Osteocyte (in vitro differentiated cells): ENCODE measurements around the gene ANTXRL. TPM values are rescaled to one million over a fixed set of nuclear protein-coding genes. Genes with fewer than 3 reads are reported as not detected.
"Not testable (repeated sequence)": the region's sequence is repeated elsewhere in the genome, so short reads cannot be mapped to it uniquely, and the experiment has no call there.

ENCODE experiments used
- DNase-seq: peaks from one replicate; pipeline ENCODE4 v3.0.0; 2021; ENCODE audit warnings: mixed read lengths; ENCODE audit not compliant: unreplicated experiment; ENCODE audit errors: extremely low spot score
- H3K27ac Mint-ChIP-seq: one replicate; pipeline ENCODE4 v1.8.0; 2021; ENCODE audit warnings: mild to moderate bottlenecking, mixed read lengths; ENCODE audit not compliant: unreplicated experiment
- H3K27me3 Mint-ChIP-seq: one replicate; pipeline ENCODE4 v1.8.0; 2021; ENCODE audit warnings: mixed read lengths; ENCODE audit not compliant: unreplicated experiment
- H3K36me3 Mint-ChIP-seq: one replicate; pipeline ENCODE4 v1.8.0; 2021; ENCODE audit warnings: mixed read lengths; ENCODE audit not compliant: unreplicated experiment
- H3K4me1 Mint-ChIP-seq: one replicate; pipeline ENCODE4 v1.8.0; 2021; ENCODE audit warnings: mixed read lengths; ENCODE audit not compliant: unreplicated experiment
- H3K4me3 Mint-ChIP-seq: one replicate; pipeline ENCODE4 v1.8.0; 2021; ENCODE audit warnings: mild to moderate bottlenecking, moderate library complexity, mixed read lengths; ENCODE audit not compliant: unreplicated experiment
- H3K9me3 Mint-ChIP-seq: one replicate; pipeline ENCODE4 v1.8.0; 2021; ENCODE audit warnings: mixed read lengths; ENCODE audit not compliant: unreplicated experiment
- total RNA-seq: library from RNA; stranded (reverse); gene quantifications from 2 replicates; pipeline ENCODE4 v1.2.1, GENCODE V29; 2021

Gene ANTXRL
- total RNA-seq, 1 donor from 2014 or later = not detected

GRCh38 chr10:46377022-46377421 lies 90.2 kb downstream of the ANTXRL start:
- H3K4me3 Mint-ChIP-seq, H3K27me3 Mint-ChIP-seq, H3K9me3 Mint-ChIP-seq, H3K4me1 Mint-ChIP-seq, DNase-seq, H3K36me3 Mint-ChIP-seq, H3K27ac Mint-ChIP-seq: not testable (repeated sequence)

- H3K4me1 Mint-ChIP-seq, H3K9me3 Mint-ChIP-seq: not testable (repeated sequence)
Measured at GRCh38 chr10:46377651-46378050, 90.9 kb downstream of the ANTXRL start.

GRCh38 chr10:46378108-46378507 lies 91.3 kb downstream of the ANTXRL start:
- DNase-seq, H3K36me3 Mint-ChIP-seq, H3K4me1 Mint-ChIP-seq, H3K27ac Mint-ChIP-seq, H3K9me3 Mint-ChIP-seq, H3K4me3 Mint-ChIP-seq, H3K27me3 Mint-ChIP-seq: not testable (repeated sequence)

More at GRCh38 chr10:46377651-46378050, 90.9 kb downstream of the ANTXRL start:
- not testable (repeated sequence) for H3K36me3 Mint-ChIP-seq, H3K4me3 Mint-ChIP-seq, H3K27me3 Mint-ChIP-seq, DNase-seq, H3K27ac Mint-ChIP-seq

GRCh38 chr10:46379233-46379848 lies 92.5 kb downstream of the ANTXRL start:
- not testable (repeated sequence) for H3K4me1 Mint-ChIP-seq, H3K9me3 Mint-ChIP-seq, H3K27me3 Mint-ChIP-seq, H3K4me3 Mint-ChIP-seq, H3K36me3 Mint-ChIP-seq, H3K27ac Mint-ChIP-seq, DNase-seq

Other genes starting within 250 kb of the ANTXRL start
- not detected in 2 replicates for gene MSMB, start 240.7 kb upstream of the ANTXRL start, total RNA-seq
- not detected in 2 replicates for gene ANXA8L1, start 88.8 kb downstream of the ANTXRL start, total RNA-seq
- not detected in 2 replicates for gene NPY4R, start 179.0 kb downstream of the ANTXRL start, total RNA-seq